Ramos (cell line): Measurements from ENCODE around the gene POLN.
"Not testable (repeated sequence)": the region's sequence is repeated elsewhere in the genome, so short reads cannot be mapped to it uniquely, and the experiment has no call there.

Source experiments
- in situ Hi-C: fragments of 300-500 bp; cut with MboI; formaldehyde crosslinking; loops from one replicate; pipeline ENCODE4 v1.14.3; 2022; ENCODE audit warnings: low sequenced_read_pairs; ENCODE audit not compliant: unreplicated experiment

Gene POLN

GRCh38 chr4:2275546-2276251 is 33.8 kb upstream of the POLN start:
- in situ Hi-C loops = no loop called here

DNA sequence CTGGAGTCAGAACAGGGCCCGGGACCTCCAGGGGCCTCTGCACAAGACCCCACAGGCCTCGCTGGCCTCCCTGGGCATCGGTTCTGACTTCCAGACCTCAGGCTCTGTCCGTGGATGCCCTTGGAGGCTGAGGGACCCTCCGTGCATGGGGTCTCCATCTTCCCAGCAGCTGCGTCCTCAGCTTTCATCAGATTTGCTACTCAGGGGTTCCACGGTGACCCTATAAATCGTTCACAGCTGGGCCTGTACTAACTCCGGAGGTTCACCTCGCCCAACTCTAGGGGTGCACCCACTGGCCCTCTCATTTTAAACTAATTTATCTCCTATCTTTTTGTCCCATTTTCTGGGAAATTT is 33.1 kb upstream of the POLN start:
- in situ Hi-C loops = not testable (repeated sequence)

GRCh38 chr4:2274320-2275043 is 32.6 kb upstream of the POLN start:
- in situ Hi-C loops = no loop called here

DNA sequence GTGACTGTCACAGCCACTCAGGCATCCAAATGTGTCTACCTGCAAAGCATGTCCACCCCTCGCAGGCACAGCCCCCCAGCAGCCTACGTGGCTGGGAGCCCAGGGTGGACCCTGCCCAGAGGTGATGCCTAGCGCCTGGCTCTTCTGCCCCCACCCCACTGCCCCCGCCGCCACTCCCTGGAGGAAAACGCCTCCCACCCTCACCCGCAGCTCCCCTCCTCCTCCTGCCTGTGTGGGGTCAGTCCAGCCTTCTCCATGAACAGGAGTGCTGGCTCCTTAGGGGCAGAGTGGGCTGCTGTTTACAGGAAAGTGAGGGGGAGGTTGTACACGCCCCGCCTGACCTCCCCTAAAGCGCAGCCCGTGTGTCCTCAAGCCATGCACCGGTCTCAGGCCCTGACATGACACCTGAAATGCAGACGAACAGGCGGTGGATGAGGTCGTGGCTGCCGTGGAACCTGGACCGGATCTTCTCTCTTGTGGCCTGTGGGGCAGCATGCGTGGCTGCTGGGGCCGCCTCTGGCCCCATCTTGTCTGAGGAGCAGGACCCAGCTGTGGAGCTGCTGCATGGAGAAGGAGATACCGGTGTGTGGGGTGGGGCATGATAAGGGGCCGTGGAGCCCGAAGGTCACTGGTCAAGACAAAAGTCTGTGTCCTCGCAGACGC is 31.9 kb upstream of the POLN start:
- in situ Hi-C loops = no loop called here

DNA sequence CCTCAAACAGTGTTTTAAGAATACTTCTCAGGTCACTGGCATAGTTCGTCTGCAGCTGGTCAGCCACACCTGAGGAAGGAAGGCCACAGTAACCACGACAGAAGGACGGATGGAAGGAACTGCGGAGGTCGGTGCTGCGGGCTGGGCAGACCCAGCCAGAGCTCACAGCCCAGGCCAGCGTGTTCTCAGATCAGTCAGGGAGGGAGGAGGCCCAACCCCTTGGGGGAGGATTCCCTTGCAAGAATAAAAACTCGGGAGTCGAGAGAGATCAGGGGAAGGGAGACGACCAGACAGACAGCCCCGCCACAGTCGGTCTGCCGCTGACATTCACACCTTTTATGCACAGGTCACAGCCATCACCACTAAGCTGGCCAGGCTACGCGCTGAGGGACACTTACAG is 31.3 kb upstream of the POLN start:
- in situ Hi-C loops = no loop called here

GRCh38 chr4:2272828-2273120 is 30.9 kb upstream of the POLN start:
- in situ Hi-C loops = no loop called here

DNA sequence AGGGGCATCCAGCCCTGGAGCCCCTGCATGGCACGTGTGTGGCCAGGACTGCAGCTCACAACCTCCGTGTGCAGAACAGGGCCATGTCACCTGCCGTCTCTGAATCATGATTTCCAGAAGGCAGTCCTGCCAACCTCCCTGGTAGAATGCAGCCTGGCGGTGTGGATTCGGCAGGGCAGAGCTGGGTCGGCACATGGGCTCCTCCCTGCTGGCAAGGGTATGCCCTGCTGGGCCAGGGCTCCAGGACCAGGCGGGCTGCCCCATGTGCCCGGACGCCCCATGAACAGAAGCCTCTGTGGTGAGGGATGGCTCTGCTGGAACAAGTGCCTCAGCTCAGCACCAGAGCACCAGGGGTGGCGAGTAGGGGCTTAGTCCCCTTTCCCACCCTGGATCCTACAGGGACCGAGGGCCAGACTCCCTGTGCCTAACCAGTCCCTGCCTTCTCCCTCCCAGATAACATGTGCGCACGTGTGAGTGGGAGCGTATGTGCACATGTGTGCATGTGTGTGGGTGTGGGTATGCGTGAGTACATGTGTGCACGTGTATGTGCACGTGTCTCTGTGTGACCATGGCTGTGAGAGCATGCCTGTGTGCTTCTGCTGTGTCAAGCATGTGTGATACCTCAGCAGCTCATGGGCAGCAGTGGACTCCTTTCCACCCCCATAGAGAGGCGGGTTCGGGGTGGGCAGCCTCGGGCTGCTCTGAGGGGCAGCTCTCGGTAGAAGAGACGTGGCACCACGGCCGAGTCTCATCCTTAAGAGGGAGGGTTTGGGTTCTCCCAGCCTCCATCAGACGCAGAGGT is 30.3 kb upstream of the POLN start:
- in situ Hi-C loops = no loop called here

DNA sequence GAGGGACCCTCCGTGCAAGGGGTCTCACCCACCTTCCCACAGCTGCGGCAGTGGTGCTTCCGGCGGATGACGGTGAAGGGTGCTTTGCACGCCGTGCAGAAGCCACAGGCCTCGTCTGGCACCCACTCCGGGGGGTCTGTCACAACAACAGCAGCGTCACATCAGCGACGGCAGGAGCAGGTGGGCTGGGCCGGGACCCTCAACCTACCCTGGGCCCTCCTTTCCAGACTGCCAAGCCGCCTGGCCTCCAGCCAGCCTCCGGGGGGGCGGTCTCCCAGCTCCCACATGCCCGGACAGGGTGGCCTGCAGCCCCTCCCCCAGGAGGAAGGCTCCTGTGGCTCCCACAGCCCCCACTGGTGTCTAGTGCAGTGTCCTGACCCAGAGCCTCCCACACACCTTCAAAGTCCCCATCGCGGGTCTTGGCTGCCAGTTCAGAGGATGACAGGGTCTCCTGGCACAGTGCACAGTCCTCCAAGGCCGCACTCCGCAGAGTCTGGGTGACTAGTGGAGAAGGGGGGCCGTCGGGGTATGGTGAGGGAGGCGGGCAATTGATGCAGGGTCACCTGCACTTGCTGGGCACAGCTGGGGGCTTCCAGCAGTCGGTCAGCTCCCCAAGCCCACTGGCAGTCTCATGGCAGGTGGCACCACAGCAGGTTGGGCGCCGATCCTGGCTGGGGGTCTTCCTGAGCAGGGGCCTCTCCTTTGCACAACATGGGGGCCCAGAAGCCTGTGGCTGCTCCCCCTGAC is 29.5 kb upstream of the POLN start:
- in situ Hi-C loops = no loop called here

GRCh38 chr4:2270341-2271165 is 28.6 kb upstream of the POLN start:
- in situ Hi-C loops = no loop called here

DNA sequence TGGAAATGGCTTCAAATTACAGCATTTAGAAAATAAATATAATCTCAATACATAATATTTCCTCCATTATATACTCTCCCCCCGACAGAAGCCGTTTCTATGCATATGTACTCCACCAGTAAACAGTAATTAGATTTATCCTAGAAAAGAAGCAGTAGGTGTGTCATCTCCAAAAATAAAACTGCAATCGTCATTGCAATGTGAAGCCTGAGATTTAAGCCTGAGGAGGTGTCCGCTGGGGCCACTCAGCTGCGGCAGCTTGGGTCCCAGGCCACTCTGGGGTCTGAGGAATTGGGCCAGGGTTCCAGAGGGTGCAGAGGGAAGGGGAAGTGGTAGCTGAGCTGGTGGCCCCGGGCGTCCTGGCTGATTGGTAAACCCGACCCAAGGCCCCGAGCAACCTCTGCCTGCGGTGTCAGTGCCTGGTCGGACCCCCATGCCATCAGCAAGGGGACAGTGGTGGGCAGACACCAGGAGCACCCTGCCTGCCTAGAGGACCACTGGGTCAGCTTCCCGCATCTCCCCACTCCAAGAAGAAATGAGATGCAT is 27.8 kb upstream of the POLN start:
- in situ Hi-C loops = no loop called here

DNA sequence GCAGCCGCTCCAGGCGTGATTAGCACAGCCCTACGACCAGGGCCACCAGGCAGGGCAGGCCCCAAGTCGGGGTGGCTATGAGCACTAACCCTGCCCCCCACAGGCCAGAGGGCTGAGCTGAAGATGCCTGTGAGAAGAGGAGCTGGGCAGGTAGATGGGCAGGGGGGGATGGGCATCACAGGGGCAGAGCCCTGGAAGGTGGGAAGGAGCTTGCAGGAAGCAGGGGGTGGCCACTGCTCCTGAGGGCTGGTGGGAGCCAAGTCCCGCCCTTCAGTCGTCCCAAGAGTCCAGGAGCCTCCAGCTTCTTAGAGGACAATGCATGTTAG is 27.2 kb upstream of the POLN start:
- in situ Hi-C loops = no loop called here

DNA sequence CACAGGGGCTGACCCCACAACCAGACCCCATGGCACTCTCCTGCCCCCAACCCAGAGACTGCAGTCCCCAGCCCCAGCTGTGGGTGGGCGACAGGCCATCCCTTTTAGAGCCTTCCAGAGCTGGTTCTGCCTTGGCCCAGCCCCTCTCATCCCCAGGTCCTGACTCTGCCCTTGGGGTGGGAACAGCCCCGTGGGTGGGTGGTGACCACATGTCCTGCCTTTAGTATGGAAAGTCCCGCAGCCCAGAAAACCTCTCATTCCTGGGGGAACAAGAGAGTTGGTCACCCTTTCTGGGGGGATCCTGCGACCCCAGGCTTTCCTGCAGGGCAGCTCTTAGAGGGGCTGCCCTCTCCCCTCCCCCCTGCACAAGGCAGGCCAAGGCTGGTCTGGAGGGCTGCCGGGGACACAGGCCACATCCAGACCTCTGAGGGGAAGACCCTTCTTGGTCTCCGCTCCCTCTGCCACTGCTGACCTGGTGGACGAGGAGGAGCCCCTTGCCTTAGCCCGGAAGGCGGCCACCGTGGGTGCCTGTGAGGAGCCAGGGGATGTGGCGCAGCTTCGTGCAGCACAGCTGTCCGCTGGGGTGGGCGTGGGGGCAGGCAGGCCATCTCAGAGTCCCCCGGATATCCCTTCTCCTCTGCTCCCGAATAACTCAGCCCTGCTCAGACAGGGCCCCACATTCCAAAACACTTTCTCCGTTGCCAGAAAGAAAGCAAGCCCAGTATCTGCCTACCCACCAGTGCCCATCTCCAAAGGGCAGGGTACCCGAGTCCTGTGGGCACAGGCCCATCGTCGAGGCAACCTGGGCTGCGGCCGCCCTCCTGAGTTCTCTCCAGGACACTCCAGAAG is 26.7 kb upstream of the POLN start:
- in situ Hi-C loops = no loop called here

- in situ Hi-C loops = no loop called here
Measured at GRCh38 chr4:2267841-2268240, 25.9 kb upstream of the POLN start.

DNA sequence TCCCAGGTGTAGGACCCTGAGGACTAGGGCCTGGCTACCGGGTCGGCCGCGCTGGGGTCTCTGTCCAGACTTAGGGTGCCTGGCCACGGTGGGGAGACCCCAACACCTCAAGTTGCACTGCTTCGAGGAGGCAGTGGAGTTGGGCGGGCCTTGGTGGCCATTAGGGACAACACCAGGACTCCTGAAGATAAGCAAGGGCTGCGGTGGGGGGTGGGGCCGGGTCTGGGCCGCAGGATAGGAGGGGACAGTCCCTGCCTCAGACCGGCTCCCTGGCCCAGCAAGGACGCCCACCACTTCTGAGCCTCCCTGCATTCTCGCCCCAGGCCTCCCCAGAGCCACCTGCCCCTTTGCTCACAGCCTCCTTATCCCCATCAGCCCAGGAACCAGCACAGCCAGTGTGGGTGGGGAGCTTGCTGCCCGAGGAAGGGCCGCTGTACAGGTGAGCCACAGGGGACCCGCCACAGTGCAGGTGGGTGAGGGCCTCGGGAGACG is 25.4 kb upstream of the POLN start:
- in situ Hi-C loops = no loop called here

- in situ Hi-C loops = no loop called here
Measured at GRCh38 chr4:2266821-2267220, 24.9 kb upstream of the POLN start.

- in situ Hi-C loops = no loop called here
Measured at GRCh38 chr4:2266181-2266580, 24.3 kb upstream of the POLN start.

- in situ Hi-C loops = no loop called here
Measured at GRCh38 chr4:2265113-2266110, 23.5 kb upstream of the POLN start.
